Stimulated activated CD4-positive, alpha-beta T cell treated with anti-CD3 and anti-CD28 coated beads, Interleukin-12 subunit alpha, Interleukin-12 subunit beta, amount 100 ng/mL, for 24 hours (primary cell): ENCODE measurements around the gene CLDN9.
A peak's percentile ranks its signal among the peaks of the same experiment; 100 is the strongest.

Source experiments
- DNase-seq, 2 experiments: peaks; one replicate each; pipeline ENCODE4 v3.0.0-alpha.2; 2020; ENCODE audit warnings: low read depth in 2 of 2

Gene CLDN9

DNA sequence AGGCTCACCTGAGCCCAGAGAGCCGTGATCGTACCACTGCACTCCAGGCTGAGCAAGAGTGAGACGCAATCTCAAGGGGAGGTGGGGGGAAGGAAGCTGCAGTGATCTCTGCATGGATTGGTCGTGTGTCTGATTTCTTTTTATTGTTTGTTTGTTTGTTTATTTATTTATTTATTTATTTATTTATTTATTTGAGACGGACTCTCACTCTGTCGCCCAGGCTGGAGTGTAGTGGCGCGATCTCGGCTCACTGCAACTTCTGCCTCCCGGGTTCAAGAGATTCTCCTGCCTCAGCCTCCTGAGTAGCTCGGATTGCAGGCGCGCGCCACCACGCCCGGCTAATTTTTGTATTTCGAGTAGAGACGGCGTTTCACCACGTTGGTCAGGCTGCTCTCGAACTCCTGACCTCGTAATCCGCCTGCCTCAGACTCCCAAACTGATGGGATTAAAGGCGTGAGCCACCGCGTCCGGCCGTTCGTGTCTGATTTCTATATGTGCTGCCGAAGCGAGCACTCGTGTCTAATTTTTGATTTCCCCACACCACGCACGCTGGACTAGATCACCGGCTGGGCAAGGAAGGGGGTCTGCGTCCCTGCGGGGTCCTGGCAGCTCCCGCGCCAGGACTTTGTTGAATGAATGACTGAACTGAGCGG lies 7.0 kb downstream of the CLDN9 start:
- DNase-seq = no peak

DNA sequence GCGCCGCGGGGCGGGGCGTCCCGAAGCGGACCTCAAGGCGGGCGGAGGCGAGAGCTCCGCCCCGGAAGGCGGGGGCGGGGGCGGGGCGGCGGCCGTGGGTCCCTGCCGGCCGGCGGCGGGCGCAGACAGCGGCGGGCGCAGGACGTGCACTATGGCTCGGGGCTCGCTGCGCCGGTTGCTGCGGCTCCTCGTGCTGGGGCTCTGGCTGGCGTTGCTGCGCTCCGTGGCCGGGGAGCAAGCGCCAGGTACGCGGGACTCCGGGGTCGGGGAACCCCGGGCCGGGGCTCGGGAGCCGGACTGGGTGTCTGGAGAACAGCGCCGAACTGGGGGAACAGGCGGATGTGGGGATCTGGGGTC lies 7.5 kb downstream of the CLDN9 start, which contains the start of gene TNFRSF12A:
Gene TNFRSF12A, plus strand, starts transcription at position 122 of the 357 bp plus-strand sequence. Its CDS starts 30 bp downstream, at position 152.
- DNase-seq = peak in 1 of 2 experiments; percentile 60

DNA sequence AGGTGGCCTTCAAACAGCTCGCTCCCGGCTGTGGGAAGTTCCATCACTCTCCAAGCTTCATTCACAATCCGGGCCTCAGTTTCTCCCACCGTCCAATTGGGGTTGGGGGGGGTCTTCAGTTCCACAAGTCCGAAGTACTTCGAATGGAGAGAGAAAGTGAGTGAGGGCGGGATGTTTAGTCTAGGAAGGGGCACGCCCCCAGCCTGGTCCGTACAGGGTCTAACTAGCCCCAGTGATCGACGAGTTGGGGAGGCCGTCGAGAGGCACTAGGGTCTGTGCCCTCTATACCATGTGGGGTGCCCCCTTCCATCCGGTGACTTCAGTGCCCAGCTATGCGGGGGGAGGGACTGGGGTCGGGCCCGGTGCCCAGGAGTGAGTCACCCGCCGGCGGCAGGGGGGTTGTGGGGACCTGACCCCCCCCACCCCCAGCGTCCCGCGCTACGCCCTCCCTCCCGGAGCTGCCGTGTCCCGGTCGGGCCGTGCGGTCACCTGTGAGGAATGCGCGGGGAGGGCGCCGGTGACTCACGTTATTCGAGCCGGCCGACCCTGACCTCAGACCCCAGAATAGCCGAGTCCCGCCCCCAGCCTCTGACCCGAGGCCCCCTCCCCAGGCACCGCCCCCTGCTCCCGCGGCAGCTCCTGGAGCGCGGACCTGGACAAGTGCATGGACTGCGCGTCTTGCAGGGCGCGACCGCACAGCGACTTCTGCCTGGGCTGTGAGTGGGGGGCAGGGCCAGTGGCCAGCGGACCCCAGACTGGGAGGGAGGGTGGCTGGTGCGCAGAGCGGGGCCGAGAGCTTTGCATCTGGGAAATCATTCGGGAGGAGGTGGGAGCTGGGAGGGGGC lies 8.1 kb downstream of the CLDN9 start:
- peak in 1 of 2 experiments; percentile 26 for DNase-seq

DNA sequence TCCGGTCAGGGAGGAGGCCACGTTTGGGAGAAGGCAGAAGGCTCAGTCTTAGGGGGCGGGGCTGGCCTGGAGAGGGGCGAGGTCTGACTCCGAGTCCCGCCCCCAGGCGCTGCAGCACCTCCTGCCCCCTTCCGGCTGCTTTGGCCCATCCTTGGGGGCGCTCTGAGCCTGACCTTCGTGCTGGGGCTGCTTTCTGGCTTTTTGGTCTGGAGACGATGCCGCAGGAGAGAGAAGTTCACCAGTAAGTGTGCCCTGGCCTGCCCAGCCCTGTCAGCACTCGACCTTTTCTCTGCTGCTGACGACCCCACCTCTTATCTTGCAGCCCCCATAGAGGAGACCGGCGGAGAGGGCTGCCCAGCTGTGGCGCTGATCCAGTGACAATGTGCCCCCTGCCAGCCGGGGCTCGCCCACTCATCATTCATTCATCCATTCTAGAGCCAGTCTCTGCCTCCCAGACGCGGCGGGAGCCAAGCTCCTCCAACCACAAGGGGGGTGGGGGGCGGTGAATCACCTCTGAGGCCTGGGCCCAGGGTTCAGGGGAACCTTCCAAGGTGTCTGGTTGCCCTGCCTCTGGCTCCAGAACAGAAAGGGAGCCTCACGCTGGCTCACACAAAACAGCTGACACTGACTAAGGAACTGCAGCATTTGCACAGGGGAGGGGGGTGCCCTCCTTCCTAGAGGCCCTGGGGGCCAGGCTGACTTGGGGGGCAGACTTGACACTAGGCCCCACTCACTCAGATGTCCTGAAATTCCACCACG lies 8.9 kb downstream of the CLDN9 start:
- peak; percentile 77 to 89 for DNase-seq

DNA sequence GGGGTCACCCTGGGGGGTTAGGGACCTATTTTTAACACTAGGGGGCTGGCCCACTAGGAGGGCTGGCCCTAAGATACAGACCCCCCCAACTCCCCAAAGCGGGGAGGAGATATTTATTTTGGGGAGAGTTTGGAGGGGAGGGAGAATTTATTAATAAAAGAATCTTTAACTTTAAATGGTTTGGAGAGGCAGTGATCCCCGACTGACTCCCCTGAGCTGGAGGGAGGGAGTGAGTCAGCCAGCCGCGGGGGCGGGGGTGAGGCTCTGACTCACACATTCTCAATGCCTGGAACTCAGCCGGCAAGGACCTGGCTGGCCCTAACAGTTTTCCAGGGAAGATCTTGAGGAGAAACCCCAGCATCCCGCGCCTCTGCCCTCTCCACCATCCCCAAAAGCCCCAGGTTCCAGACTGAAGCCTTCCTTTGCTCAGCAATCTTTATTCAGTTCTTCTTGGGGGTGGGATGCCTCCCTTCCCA lies 9.5 kb downstream of the CLDN9 start:
- DNase-seq = peak; percentile 73 to 91

DNA sequence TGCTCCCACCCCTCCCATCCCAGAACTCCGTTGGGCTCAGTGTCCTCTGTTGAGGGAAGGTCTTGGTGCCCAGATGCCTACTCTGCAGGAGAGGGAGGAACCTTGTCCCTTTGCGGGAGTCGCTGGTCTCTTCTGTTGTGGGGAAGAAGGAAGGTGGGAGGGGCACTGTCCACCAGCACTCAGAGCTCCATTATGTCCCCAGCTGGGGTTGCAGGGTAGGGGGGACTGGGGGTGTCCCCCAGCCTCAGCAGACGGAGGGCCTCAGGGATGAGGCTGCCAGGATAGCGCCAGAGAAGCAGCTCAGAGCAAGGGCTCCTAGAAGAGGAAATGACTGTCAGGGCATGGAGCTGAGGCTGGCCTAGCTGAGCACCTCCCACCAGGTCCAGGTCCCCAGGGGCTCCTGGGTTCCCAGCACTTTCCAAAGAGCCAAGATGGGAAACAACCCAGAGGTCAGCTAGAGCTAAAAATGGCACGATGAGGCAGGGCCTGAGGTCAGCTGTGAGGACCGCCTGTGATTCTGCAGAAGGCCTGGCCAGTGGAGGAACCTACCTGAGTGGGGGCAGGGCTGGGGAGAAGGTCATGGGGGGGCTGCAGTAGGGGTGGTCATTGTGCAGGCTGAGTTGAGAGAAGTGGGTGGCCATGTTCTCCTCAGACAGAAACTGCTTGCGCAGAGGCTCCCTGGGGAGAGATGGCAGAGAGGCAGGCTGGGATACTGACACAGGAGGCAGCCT lies 10.1 kb downstream of the CLDN9 start:
- DNase-seq = no peak

DNA sequence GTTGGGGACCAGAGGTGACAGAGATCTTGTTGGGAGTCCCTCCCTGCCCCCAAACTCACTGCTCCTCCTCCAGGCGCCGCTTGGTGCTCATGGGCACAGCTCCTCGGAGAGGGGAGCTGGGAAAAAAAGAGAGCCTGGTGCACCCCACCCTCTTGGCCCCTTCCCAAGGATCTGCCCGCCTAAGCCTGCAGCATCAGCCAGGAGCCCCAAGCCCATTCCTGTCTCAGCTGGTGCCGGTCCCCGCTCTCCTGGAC lies 10.6 kb downstream of the CLDN9 start:
- no peak for DNase-seq

DNA sequence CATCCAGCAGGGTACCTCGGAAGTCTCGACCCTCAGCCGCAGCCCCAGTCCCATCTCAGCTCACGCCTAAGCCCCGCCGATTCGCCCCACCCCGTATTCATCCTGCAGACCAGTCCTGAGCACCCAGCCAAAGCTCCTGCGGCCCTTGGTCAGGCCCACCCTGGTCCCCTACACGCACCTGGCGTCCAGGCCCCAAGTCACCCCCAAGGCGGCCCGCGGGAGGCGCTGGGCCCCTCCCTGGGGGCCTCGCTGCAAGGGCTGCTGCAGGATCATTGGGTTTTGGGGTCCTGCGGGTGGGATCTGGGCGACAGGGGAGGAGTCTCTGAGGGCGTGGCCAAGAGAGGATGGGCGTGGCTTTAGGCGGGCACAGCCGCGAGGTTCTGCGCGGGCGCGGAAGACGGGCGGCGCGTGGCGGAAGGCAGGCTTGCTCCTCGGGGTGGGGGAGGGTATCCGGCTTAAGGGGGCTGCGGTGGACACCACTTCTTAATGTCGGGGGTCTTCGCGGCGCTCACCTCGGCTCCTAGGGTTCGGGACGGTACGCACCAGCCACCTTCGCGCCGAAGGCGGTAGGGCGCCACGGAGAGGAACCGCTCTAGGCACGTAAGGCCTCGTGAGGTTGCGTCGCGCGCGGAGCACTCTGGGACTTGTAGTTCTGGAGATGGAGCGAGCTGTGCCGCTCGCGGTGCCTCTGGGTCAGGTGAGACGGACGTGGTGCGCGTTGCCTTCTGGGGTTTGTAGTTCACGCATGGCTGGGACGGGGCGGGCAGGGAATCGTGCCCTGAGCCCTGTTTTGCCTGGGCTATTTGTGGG lies 11.2 kb downstream of the CLDN9 start, which contains the start of the genes HCFC1R1 and THOC6:
Gene HCFC1R1, minus strand, starts transcription at position 274 of the 810 bp plus-strand sequence. Its CDS starts 1 bp downstream, at position 273.
Gene THOC6, plus strand, starts transcription at position 367 of the 810 bp plus-strand sequence. Its CDS starts 292 bp downstream, at position 659.
- DNase-seq = peak; percentile 92 to 95

DNA sequence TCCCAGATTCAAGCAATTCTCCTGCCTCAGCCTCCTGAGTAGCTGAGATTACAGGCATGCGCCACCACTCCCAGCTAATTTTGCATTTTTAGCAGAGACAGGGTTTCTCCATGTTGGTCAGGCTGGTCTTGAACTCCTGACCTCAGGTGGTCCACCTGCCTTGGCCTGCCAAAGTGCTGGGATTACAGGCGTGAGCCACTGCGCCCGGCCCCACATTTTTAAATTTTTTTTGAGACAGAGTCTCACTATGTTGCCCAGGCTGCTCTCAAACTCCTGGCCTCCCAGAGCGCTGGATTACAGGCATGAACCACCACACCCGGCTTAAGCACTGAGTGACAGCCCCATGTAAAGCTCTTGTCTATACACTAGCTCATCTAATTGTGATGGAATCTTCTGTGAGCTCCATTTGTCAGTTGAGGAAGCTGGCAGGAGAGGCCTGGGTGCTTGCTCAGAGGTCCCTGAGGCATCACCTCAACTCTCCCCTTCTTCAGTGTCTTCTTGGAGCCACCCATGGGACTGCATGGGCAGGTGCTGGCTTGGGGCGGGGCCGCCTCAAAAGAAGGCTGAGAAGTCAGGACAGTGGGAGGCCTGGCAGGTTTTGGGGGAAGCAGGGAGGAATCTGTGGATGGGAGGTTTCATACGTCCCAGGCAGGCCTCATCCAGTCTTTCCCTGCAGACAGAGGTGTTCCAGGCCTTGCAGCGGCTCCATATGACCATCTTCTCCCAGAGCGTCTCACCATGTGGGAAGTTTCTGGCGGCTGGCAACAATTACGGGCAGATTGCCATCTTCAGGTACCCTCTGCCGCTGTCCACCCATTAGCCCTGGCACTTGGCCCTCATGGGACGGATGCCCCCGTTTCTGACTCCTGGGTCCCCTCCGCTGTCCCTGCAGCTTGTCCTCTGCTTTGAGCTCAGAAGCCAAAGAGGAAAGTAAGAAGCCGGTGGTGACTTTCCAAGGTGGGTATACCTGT lies 12.6 kb downstream of the CLDN9 start:
- no peak for DNase-seq

DNA sequence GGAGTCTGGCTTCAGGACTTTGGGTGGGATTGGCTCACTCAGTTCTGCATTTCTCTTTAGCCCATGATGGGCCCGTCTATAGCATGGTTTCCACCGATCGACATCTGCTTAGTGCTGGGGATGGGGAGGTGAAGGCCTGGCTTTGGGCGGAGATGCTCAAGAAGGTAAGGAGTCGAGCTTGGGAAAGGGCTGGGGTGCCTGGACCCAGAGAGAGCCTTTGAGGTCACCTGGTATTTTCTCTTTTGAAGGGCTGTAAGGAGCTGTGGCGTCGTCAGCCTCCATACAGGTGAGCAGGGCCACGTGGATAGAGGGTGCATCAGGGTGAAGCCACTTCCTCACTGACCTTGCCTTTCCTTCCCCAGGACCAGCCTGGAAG lies 13.3 kb downstream of the CLDN9 start:
- DNase-seq = no peak

DNA sequence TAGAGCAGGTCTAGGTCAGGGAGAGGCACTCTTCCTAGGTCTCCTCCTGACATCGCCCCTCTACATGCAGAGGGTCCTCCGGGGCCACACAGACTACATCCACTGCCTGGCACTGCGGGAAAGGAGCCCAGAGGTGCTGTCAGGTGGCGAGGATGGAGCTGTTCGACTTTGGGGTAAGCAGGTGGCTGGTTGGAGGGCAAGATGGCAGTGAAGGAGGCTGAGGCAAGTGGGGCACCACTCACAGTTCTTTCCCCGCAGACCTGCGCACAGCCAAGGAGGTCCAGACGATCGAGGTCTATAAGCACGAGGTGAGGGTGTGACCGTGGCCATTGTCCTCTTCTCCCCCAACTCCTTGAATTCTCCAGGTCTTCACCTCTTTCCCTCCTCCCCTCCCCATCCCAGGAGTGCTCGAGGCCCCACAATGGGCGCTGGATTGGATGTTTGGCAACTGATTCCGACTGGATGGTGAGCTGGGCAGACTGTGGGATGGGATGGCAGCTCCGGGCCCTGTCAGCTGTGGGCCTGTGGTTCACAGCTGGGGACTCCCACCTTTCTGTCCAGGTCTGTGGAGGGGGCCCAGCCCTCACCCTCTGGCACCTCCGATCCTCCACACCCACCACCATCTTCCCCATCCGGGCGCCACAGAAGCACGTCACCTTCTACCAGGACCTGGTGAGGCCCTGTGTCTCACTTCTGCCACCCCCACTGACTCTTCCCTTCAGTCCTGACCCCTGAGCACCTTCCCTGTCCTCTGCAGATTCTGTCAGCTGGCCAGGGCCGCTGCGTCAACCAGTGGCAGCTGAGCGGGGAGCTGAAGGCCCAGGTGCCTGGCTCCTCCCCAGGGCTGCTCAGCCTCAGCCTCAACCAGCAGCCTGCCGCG lies 14.1 kb downstream of the CLDN9 start:
- DNase-seq = no peak

DNA sequence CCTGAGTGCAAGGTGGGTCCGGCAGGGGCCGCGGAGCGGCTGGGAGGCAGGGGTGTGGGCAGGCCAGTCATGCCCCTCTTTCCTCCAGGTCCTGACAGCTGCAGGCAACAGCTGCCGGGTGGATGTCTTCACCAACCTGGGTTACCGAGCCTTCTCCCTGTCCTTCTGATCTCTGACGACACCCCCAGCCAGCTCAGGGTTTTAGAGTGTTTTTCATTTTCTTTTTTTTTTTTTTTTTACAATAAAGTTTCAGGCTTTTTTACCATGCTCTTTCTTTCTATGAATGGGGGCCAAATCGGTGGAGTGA lies 14.7 kb downstream of the CLDN9 start:
- DNase-seq = no peak

DNA sequence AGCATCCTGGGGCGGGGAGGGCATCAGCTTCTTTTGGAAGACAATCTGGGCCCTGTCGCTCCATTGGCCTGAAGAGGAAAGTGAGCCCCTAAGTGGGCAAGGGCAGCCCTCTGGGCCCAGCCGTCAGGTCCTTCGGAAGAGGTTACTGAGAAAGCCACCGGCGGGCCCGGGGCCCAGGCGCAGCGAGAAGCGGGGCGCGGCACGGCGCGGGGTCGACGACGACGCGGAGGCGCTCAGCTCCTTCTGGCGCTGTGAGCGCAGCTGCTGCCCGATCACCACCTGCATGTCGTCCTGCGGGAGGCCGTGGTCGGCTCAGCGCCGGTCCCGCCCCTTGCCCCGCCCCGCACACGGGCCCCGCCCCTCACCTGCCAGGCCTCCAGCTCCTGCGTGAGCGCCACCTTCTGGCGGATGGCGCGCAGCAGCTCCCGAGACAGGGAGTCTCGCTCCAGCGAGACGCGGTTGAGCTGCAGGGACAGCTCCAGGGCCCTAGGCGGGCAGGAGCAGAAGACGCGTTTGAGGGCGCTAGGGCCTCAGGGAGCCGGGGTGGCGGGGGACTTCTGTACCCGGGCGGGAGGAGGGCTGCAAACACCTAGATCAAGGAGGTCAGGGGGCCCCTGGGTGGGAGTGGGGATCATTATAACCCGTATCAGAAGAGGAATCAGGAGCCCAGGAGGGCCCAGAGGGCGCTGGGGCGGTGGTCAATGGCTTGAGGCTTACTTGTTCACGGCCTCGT lies 15.4 kb downstream of the CLDN9 start:
- DNase-seq = peak; percentile 75 to 91

DNA sequence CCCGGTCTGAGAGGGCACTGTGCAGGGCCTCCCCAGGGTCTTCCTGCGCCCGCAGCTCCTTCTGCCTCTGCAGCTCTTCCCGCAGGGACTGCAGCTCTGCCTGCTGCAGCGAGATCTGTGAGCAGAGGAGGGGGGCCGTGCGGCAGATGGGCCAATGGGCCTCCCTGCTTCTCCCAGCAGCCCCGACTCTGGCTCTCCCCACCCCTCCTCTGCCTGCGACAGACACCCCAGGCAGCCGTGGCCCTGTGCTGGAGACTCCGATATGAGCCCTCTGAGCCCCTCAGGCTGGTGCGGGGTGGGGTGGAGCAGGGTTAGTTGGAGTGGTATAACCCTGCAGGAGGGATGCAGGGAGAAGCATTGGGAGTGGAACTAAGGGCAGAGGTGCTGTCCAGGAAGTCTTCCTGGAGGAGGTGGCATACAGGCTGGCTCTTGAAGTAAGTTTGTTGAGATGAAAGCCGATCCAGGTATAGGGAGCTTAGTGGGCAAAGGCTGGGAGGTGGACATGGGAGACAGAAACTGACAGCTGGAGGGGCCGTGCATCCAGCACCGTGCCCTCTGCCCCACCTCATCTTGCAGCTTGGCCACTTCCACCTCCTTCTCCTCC lies 16.1 kb downstream of the CLDN9 start:
- no peak for DNase-seq

DNA sequence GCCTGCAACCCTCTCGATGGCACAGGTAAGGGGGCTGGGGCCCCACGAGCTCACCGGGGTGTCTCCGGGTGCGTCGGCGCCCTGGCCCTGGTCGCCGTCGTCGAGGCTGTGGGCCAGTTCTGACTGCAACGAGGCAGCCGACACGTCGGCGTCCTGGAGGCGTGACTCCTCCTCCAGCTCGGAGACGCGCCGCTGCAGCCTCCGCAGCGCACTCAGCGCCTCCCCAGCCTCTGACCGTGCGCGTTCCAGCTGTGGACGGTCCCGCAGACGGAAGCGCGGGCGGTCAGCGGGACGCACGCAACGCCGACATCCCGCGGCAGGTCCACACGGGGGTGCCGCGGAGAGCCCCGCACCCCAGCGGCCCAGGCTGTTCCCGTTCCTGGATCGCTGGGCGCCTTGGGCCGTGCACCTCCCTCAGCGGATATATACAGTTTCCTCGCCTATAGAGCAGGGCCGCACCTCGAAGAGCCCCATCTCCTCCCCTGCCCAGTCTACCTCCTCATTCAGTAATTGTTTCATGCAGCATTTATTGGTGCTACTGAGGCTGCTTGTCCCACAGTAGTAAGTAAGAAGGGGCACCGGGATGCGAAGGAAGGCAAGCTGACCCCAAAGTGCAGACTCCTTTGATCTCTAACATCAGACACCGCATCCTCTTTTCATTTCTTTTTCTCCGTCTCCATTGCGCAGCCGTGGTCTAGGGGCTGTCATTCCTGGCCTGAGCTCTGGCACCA lies 16.9 kb downstream of the CLDN9 start:
- peak in 1 of 2 experiments; percentile 51 for DNase-seq

DNA sequence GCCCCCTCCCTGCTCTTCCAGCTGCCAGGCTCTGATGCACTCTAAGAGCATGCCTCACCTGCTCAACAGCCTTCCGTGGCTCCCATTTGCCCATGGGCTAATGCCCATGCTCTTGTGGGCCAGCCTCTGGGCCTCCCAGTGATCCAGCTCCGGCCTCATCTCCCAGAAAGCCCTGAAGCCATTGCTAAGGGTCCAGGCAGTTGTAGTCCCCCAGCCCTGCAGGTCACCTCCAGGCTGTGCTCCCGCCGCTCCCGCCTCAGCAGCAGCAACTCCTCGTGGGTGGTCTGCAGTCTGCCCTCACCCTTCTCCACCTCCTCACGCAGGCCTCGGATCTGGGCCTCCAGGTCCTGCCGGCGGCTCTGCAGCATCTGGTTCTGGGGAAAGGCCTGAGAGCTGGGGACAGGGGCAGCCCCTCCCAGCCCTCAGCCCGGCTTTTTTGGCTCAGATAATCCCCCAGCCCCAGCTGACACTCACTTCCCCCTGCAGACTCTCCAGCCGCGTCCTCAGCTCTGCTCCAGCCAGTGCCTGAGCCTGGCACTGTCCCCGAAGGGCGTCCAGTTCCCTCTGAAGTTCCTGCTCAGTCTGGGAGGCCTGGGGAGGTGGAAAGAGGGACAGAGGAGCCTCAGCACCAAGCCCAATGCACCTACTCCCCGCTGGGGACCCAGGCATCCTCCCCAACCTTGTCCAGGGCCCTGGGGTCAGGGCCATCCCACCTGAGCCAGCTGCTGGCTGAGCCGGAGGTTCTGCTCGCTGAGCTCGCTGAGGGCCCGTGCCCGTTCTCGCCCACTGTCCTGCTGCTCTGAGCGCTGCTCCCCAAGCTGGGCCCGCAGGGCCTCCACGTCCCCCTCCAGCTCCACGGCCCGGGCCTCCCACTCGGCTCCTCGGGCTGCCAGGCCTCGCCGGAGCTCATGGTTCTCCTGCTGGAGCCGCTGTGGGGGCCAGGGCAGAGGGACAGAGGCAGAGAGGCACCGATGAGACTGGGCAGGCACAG lies 17.8 kb downstream of the CLDN9 start:
- no peak for DNase-seq
